ENCODE results near the gene DIRAS3.

DIRAS3 gene

DNA sequence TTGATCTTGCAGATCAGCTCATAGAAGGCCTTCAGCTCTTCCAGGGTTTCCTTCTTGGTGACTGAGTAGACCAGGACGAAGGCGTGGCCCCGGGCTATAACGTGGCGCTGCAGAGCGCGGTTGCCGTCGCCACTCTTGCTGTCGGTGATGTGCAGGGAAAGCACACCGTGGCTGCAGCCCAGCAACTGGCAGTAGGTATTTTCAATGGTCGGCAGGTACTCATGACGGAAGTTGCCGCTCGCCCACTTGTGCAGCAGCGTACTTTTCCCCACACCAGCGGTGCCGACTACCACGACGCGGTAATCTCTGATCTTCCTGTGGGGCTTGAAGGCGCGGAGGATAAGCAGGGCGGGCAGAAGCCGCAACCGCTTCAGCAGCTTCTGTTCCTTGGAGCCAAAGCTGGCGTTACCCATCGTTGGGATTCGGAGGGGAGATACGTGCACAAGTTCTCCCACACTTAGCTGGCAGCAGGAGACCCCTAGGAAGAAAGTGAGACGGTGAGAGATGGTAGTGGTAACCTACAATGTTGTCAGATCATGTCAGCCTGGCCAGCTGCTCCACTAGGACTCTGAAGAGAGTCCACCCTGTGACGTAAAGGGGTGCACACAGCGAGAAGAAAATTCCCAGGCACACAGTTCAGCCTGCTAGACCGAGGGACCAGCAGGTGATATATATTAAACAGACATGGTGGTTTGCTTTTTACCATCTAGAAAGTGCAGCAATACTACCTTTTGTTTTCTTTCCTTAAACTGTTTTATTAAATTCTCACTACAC, 3.4 kb downstream of the DIRAS3 start:
- TF ChIP-seq ZFX (IDR thresholded peaks at IDR 0.05), result no peak
- TF ChIP-seq, protein P1, sequence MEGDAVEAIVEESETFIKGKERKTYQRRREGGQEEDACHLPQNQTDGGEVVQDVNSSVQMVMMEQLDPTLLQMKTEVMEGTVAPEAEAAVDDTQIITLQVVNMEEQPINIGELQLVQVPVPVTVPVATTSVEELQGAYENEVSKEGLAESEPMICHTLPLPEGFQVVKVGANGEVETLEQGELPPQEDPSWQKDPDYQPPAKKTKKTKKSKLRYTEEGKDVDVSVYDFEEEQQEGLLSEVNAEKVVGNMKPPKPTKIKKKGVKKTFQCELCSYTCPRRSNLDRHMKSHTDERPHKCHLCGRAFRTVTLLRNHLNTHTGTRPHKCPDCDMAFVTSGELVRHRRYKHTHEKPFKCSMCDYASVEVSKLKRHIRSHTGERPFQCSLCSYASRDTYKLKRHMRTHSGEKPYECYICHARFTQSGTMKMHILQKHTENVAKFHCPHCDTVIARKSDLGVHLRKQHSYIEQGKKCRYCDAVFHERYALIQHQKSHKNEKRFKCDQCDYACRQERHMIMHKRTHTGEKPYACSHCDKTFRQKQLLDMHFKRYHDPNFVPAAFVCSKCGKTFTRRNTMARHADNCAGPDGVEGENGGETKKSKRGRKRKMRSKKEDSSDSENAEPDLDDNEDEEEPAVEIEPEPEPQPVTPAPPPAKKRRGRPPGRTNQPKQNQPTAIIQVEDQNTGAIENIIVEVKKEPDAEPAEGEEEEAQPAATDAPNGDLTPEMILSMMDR (conservative IDR thresholded peaks at IDR 0.05), result no peak
- no peak overlapping the region for H3K27ac ChIP-seq

DNA sequence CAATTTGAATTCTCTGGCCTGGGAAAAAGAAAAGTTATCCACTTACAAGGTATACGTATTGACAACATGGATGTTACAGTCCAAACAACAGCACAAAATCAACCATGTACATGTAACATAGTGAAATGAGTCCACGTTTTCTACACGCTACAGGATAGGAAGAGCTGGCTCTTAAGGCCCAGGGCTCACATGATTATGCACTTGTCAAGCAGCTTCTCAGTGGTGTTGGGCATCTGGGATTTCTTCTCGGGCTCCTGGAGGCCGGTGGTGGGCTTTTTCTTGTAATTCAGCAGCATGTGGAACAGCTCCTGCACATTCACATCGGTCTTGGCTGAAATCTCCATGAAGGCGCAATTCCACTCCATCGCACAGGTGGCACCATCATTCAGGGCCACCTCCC, 4.0 kb downstream of the DIRAS3 start:
- no peak overlapping the region for H3K27ac ChIP-seq

DNA sequence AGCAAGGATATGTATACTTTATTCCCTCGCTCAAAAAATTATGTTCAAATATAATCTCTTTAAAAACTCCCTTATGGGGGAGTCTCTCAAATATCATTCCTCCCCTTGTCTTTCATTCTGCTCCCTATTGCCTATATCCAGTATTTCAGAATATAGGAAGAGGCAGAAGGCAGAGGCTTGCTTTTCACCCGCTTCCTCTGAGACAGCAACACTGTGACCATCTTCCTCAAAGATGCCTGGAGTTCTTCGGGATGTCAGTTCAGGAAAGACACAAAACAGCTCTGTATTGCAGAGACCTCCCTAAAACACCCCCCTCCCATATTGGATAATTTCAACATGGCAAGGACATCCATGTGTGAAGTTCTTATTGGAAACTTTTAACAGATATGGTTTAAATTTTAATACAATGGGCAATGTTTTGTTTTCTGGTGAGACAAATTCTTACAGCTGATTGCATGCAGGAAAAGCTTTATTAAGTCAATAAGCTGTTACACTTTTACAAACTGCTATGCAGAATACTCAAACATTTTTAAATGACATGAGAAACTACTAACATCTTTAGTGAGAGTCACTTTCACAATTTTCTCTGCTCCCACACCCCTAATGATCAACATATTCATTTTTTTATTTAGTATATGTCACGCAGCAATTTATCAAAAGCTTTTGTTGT, 4.8 kb downstream of the DIRAS3 start:
- H3K27ac ChIP-seq, result no peak overlapping the region
- TF ChIP-seq, protein P1 (conservative IDR thresholded peaks at IDR 0.05), result no peak
- no peak for TF ChIP-seq ZFX (IDR thresholded peaks at IDR 0.05)

More for the DNA sequence above, 4.0 kb downstream of the DIRAS3 start:
- TF ChIP-seq, protein P1 (conservative IDR thresholded peaks at IDR 0.05), result no peak
- TF ChIP-seq ZFX (IDR thresholded peaks at IDR 0.05), result no peak

DNA sequence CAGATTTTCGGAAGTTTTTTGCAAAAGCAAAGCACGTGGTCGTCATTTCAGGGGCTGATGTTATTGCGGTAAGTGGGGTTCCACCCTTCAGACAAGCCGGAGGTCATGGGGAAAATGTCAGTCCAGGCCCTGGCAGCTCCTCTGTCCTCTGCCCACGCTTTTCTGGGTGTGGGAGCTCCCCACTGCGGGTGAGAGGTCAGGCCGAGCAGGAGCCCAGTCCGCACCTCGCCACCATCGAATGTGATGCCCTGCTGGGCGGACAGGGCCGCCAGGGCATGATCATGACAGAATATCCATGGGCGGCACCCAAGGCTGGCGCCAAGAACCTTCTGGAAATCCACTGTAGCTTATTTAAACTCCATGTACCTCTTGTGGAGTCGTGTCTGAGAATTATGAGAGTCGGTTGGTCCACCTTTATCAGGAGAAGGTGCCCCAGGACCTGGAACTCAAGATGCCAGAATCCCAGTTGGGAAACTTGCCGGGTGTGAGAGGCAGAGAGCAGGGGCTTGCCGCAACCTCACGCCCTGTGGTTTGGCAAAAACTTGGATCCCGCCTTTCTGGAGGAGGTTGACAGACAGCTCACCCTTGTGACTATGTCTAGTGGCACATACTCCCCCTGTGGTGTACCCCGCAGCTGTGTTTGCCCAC, 6.9 kb downstream of the DIRAS3 start:
- H3K27ac ChIP-seq, result no peak overlapping the region
- TF ChIP-seq, protein P1 (conservative IDR thresholded peaks at IDR 0.05), result no peak
- no peak for TF ChIP-seq ZFX (IDR thresholded peaks at IDR 0.05)

DNA sequence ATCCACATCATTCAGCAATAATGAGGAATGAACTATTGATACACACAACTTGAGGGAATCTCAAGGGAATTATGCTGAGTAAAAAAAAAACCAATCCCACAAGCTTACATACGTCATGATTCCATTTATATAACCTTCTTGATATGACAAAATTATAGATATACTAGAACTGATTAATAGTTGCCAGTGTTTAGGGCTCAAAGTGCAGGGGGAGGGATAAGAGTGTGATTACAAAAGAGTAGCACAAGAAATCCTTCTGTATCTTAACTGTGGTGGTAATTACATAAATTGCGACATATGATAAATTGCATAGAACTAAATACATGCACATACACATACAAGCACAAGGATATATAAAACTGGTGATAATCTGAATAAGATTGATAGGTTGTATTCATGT, 13.5 kb downstream of the DIRAS3 start:
- no peak for TF ChIP-seq ZFX (IDR thresholded peaks at IDR 0.05)
- H3K27ac ChIP-seq, result no peak overlapping the region

DNA sequence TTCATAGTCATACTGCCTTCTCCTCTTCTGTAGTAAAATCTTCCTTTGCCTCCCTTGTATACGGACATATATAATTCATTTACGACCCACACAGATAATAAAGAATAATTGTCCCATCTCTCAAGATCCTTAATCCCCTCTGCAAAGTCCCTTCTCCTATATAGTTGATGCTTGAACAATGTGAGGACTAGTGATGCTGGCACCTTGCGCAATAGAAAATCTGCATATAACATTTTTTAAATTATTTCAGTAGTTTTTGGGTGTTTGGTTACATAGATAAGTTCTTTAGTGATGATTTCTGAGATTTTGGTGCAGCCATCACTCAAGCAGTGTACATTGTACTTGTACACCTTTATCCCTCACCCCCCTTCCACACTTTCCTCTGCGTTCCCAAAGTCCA, 21.0 kb downstream of the DIRAS3 start:
- no peak for TF ChIP-seq ZFX (IDR thresholded peaks at IDR 0.05)
- TF ChIP-seq, protein P1 (conservative IDR thresholded peaks at IDR 0.05), result no peak

DNA sequence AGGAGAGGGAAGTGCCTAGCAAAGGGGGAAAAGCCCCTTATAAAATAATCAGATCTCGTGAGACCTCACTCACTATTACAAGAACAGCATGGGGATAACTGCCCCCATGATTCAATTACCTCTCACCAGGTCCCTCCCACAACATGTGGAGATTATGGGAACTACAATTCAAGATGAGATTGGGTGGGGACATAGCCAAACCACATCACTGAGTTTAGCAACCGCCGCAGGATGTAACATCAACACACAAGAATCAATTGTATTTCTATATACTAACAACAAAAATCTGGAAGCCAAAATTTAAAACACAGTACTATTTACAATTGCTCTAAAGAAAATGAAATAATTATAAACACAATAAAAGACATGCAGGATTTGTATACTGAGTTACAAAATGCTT, 21.9 kb downstream of the DIRAS3 start:
- no peak overlapping the region for H3K27ac ChIP-seq
- no peak for TF ChIP-seq ZFX (IDR thresholded peaks at IDR 0.05)
- TF ChIP-seq, protein P1 (conservative IDR thresholded peaks at IDR 0.05), result no peak

More for the DNA sequence above, 21.0 kb downstream of the DIRAS3 start:
- H3K27ac ChIP-seq, result no peak overlapping the region
